MG63 (cell line): ENCODE measurements around the gene PIK3R2. TPM values are rescaled to one million over a fixed set of nuclear protein-coding genes. Genes with fewer than 3 reads are reported as not detected.
A peak's percentile ranks its signal among the peaks of the same experiment; 100 is the strongest.
"Not testable (repeated sequence)": the region's sequence is repeated elsewhere in the genome, so short reads cannot be mapped to it uniquely, and the experiment has no call there.

Experiments used
- DNase-seq: peaks from one replicate; pipeline ENCODE4 v3.0.0-alpha.2; 2020
- H3K27me3 ChIP-seq: fragments of 250-450 bp; sonication (Bioruptor Pico); 2 replicates; pipeline ENCODE4 v1.5.1; 2020; ENCODE audit warnings: mild to moderate bottlenecking, moderate library complexity
- H3K36me3 ChIP-seq: fragments of 250-450 bp; sonication (Bioruptor Pico); 2 replicates; pipeline ENCODE4 v1.5.1; 2020; ENCODE audit warnings: mild to moderate bottlenecking, moderate library complexity
- H3K4me3 ChIP-seq: fragments of 250-450 bp; sonication (Bioruptor Pico); 2 replicates; pipeline ENCODE4 v1.5.1; 2020; ENCODE audit warnings: mild to moderate bottlenecking, moderate library complexity
- H3K9me3 ChIP-seq: fragments of 250-450 bp; sonication (Bioruptor Pico); 2 replicates; pipeline ENCODE4 v1.5.1; 2020; ENCODE audit warnings: mild to moderate bottlenecking, moderate library complexity
- total RNA-seq: library from RNA; depleted of rRNA; stranded (reverse); fragments of >200 nt; shearing (Covaris generic); gene quantifications from 2 replicates; pipeline ENCODE4 v1.2.3, GENCODE V29; 2014; ENCODE audit warnings: low replicate concordance

Gene PIK3R2
- total RNA-seq, 1 experiment from 2014 or later = 4.2 TPM

- no peak for DNase-seq
- H3K4me3 ChIP-seq = no peak overlapping the region
- peaks cover 21% of the 10 kb centered on the region for H3K36me3 ChIP-seq
- H3K9me3 ChIP-seq = no peaks in the 10 kb centered on the region
- no peaks in the 10 kb centered on the region for H3K27me3 ChIP-seq
These were observed 9.1 kb upstream of the PIK3R2 start for GRCh38 chr19:18143902-18144301.

- DNase-seq = no peak
- no peaks in the 10 kb centered on the region for H3K27me3 ChIP-seq
- H3K4me3 ChIP-seq = no peak overlapping the region
- H3K9me3 ChIP-seq = no peaks in the 10 kb centered on the region
- H3K36me3 ChIP-seq = peaks cover 21% of the 10 kb centered on the region
These were observed 8.6 kb upstream of the PIK3R2 start for GRCh38 chr19:18144361-18144760.

- no peak for DNase-seq
- H3K9me3 ChIP-seq = no peaks in the 10 kb centered on the region
- no peaks in the 10 kb centered on the region for H3K27me3 ChIP-seq
- peaks cover 21% of the 10 kb centered on the region for H3K36me3 ChIP-seq
- no peak overlapping the region for H3K4me3 ChIP-seq
These were observed 8.1 kb upstream of the PIK3R2 start for GRCh38 chr19:18144906-18145305.

GRCh38 chr19:18145391-18145999 is 7.5 kb upstream of the PIK3R2 start:
- Histone ChIP-seq H3K36me3 (peaks cover 16% of the 10 kb centered on the region), H3K9me3 (no peaks in the 10 kb centered on the region), H3K4me3 (no peak overlapping the region), H3K27me3 (no peaks in the 10 kb centered on the region)
- DNase-seq = no peak

- Histone ChIP-seq H3K4me3 (no peak overlapping the region), H3K27me3 (no peaks in the 10 kb centered on the region), H3K36me3 (peaks cover 12% of the 10 kb centered on the region), H3K9me3 (no peaks in the 10 kb centered on the region)
- DNase-seq = no peak
These were observed 5.6 kb upstream of the PIK3R2 start for GRCh38 chr19:18147396-18147795.

- Histone ChIP-seq H3K27me3 (no peaks in the 10 kb centered on the region), H3K9me3 (no peaks in the 10 kb centered on the region), H3K4me3 (no peak overlapping the region), H3K36me3 (peaks cover 6% of the 10 kb centered on the region)
- DNase-seq = no peak
These were observed 3.4 kb upstream of the PIK3R2 start for GRCh38 chr19:18149596-18149975.

- no peak for DNase-seq
- no peaks in the 10 kb centered on the region for H3K9me3 ChIP-seq
- H3K4me3 ChIP-seq = peak overlapping the region; percentile 88
- peaks cover 6% of the 10 kb centered on the region for H3K36me3 ChIP-seq
- H3K27me3 ChIP-seq = no peaks in the 10 kb centered on the region
These were observed 2.0 kb upstream of the PIK3R2 start for GRCh38 chr19:18150776-18151624.

- Histone ChIP-seq H3K9me3 (no peaks in the 10 kb centered on the region), H3K27me3 (no peaks in the 10 kb centered on the region), H3K4me3 (peak overlapping the region; percentile 88), H3K36me3 (peaks cover 11% of the 10 kb centered on the region)
- peak; percentile 96 for DNase-seq
These were observed 534 bp upstream of the PIK3R2 start for GRCh38 chr19:18152442-18152816.

GRCh38 chr19:18153556-18154134 is 682 bp downstream of the PIK3R2 start:
- DNase-seq = peak; percentile 41
- H3K36me3 ChIP-seq = peaks cover 13% of the 10 kb centered on the region
- peak overlapping the region; percentile 88 for H3K4me3 ChIP-seq
- H3K9me3 ChIP-seq = no peaks in the 10 kb centered on the region
- H3K27me3 ChIP-seq = no peaks in the 10 kb centered on the region

GRCh38 chr19:18155095-18156087 is 2.4 kb downstream of the PIK3R2 start:
- peaks cover 13% of the 10 kb centered on the region for H3K36me3 ChIP-seq
- H3K4me3 ChIP-seq = no peak overlapping the region
- no peaks in the 10 kb centered on the region for H3K27me3 ChIP-seq
- H3K9me3 ChIP-seq = no peaks in the 10 kb centered on the region
- DNase-seq = no peak

- Histone ChIP-seq H3K36me3 (peaks cover 16% of the 10 kb centered on the region), H3K4me3 (no peak overlapping the region), H3K27me3 (no peaks in the 10 kb centered on the region), H3K9me3 (no peaks in the 10 kb centered on the region)
- DNase-seq = no peak
These were observed 3.3 kb downstream of the PIK3R2 start for GRCh38 chr19:18156268-18156667.

- peak; percentile 52 for DNase-seq
- Histone ChIP-seq H3K36me3 (peaks cover 21% of the 10 kb centered on the region), H3K4me3 (no peak overlapping the region), H3K27me3 (no peaks in the 10 kb centered on the region), H3K9me3 (no peaks in the 10 kb centered on the region)
These were observed 4.0 kb downstream of the PIK3R2 start for GRCh38 chr19:18156841-18157464.

- Histone ChIP-seq H3K9me3 (no peaks in the 10 kb centered on the region), H3K27me3 (no peaks in the 10 kb centered on the region), H3K36me3 (peaks cover 27% of the 10 kb centered on the region), H3K4me3 (no peak overlapping the region)
- DNase-seq = no peak
These were observed 4.6 kb downstream of the PIK3R2 start for GRCh38 chr19:18157465-18158063.

- DNase-seq = no peak
- Histone ChIP-seq H3K36me3 (peaks cover 36% of the 10 kb centered on the region), H3K4me3 (no peak overlapping the region), H3K27me3 (no peaks in the 10 kb centered on the region), H3K9me3 (no peaks in the 10 kb centered on the region)
These were observed 5.5 kb downstream of the PIK3R2 start for GRCh38 chr19:18158467-18158866.

GRCh38 chr19:18159059-18159616 is 6.2 kb downstream of the PIK3R2 start:
- H3K27me3 ChIP-seq, DNase-seq, H3K9me3 ChIP-seq, H3K4me3 ChIP-seq: not testable (repeated sequence)
- H3K36me3 ChIP-seq = peaks cover 43% of the 10 kb centered on the region

- Histone ChIP-seq H3K4me3 (no peak overlapping the region), H3K36me3 (peaks cover 45% of the 10 kb centered on the region), H3K27me3 (no peaks in the 10 kb centered on the region), H3K9me3 (no peaks in the 10 kb centered on the region)
- DNase-seq = no peak
These were observed 6.8 kb downstream of the PIK3R2 start for GRCh38 chr19:18159810-18160209.
